HG03460 (cell line): ENCODE measurements around the gene APOF.
"Not testable (repeated sequence)": the region's sequence is repeated elsewhere in the genome, so short reads cannot be mapped to it uniquely, and the experiment has no call there.

ENCODE experiments used
- ATAC-seq: cut with Tn5 transposase; IDR thresholded peaks from one replicate; pipeline ENCODE4 v1.9.1; 2021; ENCODE audit not compliant: unreplicated experiment

APOF gene

GRCh38 chr12:56374726-56375597, 12.3 kb upstream of the APOF start:
- peak; percentile 25 for ATAC-seq

GRCh38 chr12:56373515-56373914, 10.9 kb upstream of the APOF start:
- ATAC-seq = no peak

GRCh38 chr12:56366948-56367347, 4.3 kb upstream of the APOF start:
- ATAC-seq = no peak

GRCh38 chr12:56361487-56362129, 1.0 kb downstream of the APOF start:
- no peak for ATAC-seq

GRCh38 chr12:56359851-56360767, 2.5 kb downstream of the APOF start, which contains the start of gene STAT2:
TSS of gene STAT2 (minus strand) at chr12:56360107. CDS start at chr12:56356571, 3,536 bp downstream.
- ATAC-seq = peak; percentile 95

GRCh38 chr12:56358836-56359532, 3.7 kb downstream of the APOF start:
- no peak for ATAC-seq

- no peak for ATAC-seq
Measured at GRCh38 chr12:56351325-56351724, 11.3 kb downstream of the APOF start.

- ATAC-seq = no peak
Measured at GRCh38 chr12:56350662-56351061, 12.0 kb downstream of the APOF start.

GRCh38 chr12:56348776-56349175, 13.9 kb downstream of the APOF start:
- ATAC-seq = no peak

GRCh38 chr12:56347255-56347654, 15.4 kb downstream of the APOF start:
- ATAC-seq = not testable (repeated sequence)

- no peak for ATAC-seq
Measured at GRCh38 chr12:56346675-56347074, 16.0 kb downstream of the APOF start.

- ATAC-seq = not testable (repeated sequence)
Measured at GRCh38 chr12:56342290-56342689, 20.4 kb downstream of the APOF start.

GRCh38 chr12:56341616-56342015, 21.0 kb downstream of the APOF start:
- ATAC-seq = no peak

- ATAC-seq = no peak
Measured at GRCh38 chr12:56339158-56339422, 23.6 kb downstream of the APOF start.

- no peak for ATAC-seq
Measured at GRCh38 chr12:56338308-56339157, 24.1 kb downstream of the APOF start, which contains the start of gene IL23A. TSS of gene IL23A (plus strand) at chr12:56338884. CDS start at chr12:56339045, 161 bp downstream.

GRCh38 chr12:56337753-56338251, 24.9 kb downstream of the APOF start:
- ATAC-seq = no peak

GRCh38 chr12:56336361-56337167, 26.1 kb downstream of the APOF start:
- no peak for ATAC-seq

GRCh38 chr12:56335527-56335926, 27.1 kb downstream of the APOF start:
- ATAC-seq = not testable (repeated sequence)

- ATAC-seq = no peak
Measured at GRCh38 chr12:56334490-56334793, 28.2 kb downstream of the APOF start.
